H4 (cell line): ENCODE data around the gene REPIN1. TPM values are rescaled to one million over a fixed set of nuclear protein-coding genes. Genes with fewer than 3 reads are reported as not detected.

Experiments
- DNase-seq: peaks from one replicate; pipeline ENCODE4 v3.0.0-alpha.2; 2015; ENCODE audit warnings: low spot score
- total RNA-seq: library from RNA; depleted of rRNA; stranded (reverse); fragments of >200 nt; shearing (Covaris generic); gene quantifications from 2 replicates; pipeline ENCODE4 v1.2.3, GENCODE V29; 2014

Gene REPIN1
- total RNA-seq, 1 experiment from 2014 or later: 40.4 TPM

DNA sequence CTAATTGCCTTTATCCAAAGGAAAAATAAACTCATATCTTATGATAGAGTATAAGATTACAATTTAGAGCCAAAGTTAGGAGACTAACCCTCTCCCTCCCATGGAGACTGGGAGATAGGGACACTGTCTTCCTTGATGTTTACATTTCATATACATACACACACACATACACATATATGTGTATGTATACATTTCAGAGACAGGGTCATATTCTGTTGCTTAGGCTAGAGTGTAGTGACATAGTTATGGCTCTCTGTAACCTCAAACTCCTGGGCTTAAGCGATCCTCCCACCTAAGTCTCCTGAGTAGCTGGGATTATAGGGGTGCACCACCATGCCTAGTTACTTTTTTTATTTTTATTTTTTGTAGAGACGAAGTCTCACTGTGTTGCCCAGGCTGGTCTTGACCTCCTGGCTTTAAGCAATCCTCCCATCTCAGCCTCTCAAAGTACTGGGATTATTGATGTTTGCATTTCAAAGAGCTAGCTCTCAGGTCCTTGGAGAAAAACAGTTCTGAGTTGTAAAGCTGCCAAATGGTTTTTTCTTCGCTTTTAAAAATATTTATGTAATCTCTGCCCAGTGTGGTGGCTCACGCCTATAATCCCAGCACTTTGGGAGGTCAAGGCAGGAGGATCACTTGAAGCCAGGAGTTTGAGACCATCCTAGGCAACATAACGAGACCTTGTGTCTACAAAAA lies 8.1 kb upstream of the REPIN1 start:
- no peak for DNase-seq

DNA sequence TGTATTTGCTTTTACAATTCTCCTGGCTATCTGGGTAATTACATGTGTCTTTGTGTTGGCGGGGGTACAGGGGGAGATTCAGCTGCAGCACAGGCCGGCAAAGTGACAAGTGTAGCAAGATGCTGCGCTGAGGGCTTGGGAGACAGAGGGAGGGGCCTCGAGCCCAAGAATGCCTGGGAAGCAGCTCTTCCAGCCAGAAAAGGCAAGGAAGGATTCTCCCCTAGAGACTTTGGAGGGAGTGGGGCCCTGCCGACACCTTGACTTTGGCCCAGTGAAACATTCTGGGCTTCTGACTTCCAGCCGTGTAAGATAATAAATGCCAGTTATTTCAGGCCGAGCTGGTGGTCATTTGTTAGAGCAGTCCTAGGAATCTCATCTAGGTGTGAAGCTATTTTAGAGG lies 7.2 kb upstream of the REPIN1 start:
- DNase-seq: no peak

DNA sequence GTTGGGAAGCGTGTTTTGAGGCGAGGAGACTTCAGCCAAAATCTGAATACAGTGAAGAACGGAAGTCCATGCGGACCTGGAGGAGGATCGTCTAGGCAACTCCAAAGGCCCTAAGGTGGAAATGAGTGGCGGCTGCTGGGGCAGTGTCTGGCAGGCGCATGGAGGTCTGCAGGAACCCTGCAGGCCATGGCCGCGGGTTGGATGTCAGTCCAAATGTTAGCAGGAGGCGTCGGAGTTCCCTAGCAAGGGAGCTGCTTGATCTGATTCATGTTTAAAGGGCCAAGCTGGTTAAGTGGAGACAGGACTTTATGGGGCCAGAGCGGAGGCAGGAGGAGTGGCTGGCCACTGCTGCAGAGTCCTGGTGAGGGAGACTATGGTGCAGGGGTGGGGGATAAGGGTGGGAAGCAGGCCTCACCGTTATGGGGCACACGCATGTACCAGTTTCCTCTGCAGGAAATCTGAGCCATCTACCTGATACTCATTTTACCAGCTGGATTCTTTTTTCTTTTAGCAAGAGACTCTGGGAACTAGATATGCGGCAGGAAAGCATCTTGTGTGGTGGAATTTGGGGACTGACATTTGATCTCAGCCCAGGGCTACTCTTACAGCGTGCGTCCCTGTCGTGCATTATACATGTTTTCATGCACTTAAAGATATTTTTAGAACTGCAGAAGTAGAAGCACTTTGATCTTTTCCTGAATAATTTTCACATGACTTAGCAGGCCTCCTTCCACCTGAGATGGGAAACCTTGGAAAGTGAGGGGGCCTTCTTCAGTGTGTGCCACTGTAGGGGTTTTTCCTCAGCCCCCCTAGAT lies 6.6 kb upstream of the REPIN1 start:
- DNase-seq: no peak

DNA sequence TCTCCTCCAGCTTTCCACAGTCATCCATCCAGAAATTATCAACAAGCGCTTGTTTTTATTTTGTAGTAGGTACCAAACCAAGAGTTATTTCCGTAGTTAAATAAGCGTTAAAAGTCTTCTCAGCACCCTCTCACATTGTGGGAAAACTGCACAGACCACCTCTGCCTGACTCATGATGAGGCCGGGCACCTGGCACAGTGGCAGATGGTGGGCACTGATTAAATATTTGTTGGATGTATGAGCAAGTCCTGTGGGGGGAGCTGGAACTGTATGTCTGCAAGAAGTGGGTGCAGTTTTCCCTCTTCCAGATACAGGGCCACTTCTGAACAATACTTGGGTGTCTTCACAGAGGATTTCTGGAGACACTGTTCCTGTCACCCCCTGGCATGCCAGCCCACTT lies 5.3 kb upstream of the REPIN1 start:
- no peak for DNase-seq

DNA sequence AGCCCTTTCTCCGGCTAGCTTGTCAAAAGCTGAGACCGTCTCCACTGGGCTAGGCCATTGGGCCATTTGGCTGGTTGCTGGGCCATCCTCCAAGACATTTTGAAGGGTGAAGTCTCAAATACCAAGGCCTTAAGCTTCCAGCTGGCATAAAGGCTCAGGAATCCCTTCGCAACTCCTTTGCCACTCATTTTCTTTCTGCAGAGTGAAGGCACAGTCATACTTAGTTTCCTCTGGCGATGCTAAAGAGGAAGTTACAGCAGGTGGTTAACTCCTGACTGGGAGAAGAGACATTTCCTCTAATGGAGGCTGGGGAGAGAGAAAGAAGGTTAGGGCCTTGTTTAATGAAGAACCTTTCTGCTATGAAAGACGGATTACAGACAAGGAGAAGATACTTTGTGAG lies 4.8 kb upstream of the REPIN1 start:
- no peak for DNase-seq

DNA sequence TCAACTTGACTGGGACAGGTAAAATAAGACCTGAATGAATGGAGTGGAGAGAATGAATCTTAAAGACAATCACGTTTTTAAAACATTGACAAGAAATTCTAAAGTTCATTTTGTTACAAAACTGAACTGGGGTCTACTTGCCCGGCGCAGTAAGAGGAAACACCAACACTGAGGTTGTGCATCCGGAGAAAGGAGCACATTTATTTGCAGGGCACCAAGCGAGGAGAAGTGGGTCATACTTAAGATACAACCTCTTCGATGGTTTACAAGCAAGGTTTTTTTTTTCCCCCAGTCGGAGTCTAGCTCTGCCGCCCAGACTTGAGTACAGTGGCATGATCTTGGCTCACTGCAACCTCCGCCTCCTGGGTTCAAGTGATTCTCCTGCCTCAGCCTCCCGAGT lies 3.4 kb upstream of the REPIN1 start:
- no peak for DNase-seq

DNA sequence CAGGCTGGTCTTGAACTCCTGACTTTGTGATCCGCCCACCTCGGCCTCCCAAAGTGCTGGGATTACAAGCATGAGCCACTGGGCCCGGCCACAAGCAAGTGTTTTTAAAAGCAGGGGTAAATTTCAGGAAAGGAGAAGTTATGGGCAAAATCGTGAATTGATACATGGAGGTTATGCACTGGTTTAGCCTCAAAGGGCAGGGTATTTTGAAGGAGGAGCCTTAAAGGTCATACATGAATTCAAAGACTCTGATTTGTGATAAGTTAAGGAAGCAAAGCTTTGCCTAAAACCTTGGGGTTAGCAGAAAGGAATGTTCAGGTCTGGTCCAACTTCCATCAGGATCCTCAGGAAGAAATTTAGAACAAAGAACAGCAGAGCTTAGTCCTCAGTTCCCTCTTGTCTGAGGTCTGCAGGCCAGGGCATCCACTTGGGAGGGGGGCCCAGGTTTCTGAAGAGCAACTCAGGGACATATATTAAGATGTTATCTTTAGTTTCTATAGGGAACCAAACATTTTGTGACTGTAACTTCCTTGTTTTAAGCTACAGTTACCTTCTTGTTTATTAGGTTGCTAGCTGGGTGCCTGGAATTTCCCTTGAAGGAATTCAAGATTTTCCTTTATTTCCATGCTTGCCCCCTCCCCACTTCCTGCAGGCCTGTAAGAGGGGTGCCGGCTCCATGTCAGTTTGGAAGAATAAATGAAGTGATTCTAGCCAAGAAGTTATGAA lies 2.8 kb upstream of the REPIN1 start:
- DNase-seq: no peak

DNA sequence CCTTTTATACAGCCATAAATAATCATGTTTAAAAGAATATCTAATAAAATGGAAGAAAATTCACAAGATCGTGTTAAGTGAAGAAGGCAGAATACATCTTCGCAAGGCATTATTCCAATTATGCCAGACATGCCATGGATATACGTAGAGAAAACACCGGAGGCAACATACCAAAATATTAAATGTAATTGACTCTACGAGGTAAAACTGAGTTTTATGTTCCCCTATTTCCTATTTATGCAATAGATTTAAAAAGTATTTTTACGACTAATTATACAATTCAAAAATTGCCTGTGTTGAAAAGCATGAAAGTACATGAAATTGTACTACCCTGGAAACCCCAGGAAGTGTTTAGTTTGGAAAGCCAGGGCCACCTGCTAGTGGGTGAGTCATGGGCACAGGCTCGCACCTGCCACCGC lies 936 bp upstream of the REPIN1 start:
- no peak for DNase-seq

DNA sequence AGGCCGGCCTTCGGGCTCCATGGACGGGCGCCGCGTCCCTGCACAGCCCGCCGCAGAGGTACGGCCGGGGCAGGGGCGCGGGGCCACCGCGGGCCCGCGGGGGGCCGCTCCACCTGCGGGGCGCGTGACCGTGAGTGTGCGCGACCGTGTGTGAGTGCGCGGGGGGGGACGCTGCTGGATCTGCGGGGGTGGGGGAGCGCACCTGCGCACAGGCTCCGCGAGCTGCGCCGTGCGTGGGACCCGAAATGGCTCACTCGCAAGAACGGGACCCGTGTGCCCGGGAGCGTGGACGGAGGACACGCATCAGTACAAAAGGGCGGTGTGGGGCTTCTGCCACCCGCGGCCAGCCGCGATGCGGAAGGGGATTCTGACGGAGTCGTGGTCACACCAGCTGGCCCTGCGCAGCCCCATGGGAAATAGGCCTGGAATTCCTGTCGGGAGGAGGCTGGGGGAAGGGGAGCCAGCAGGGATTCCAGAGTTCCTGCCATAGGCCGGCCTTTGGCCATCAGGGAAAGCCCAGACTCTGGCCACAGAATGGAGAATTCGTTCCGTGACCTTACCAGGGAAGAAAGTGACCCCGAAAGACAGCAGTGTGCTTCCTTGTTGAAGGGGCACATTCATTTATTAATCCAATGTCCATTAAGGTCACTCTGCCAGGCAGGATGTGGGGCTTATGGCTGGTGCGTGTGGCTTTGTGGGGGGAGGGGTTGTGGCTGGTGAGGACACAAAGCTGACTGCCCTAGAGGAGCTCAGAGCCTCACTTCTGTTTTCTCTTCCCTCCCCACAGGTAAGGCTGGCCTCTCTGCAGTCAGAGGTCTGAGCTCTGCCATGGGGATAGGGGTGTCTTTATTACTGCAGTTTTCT lies 494 bp downstream of the REPIN1 start:
- DNase-seq: peak; percentile 58

DNA sequence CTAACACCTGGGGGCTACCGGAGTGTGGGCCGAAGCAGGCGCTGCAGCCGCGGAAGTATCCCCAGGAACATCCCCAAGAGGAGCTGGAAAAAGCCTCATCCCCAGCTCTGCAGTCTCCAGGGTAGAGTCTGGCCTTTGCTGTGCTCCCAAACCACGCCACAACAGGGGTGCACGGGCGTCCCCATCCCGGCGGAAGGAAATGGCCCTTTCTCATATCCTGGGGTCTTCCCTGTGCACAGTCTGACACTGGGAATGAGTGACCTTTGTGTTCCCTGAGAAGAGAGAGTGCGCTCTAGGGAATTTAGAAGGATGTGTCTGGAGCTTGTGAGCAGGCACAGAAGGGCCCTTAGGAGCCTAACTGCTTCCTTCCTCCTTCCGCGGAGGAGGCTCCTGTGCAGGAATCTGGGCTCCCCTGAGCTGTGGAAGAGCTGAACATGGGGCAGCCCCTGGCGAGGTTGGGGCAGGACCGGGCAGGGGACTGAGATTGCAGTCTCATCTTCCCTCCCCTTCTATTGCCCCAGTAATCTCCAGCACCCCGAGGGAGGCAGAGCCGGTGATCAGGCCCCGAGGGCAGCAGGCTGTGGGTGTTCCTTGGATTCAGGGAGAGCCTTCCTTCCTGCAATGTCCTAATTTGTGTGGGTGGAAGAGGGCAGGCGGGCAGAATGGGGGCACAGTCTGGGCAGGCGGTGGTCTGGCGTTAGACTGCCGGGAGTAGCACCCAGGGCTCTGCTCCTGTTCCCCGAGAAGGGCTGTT lies 1.3 kb downstream of the REPIN1 start:
- DNase-seq: no peak

DNA sequence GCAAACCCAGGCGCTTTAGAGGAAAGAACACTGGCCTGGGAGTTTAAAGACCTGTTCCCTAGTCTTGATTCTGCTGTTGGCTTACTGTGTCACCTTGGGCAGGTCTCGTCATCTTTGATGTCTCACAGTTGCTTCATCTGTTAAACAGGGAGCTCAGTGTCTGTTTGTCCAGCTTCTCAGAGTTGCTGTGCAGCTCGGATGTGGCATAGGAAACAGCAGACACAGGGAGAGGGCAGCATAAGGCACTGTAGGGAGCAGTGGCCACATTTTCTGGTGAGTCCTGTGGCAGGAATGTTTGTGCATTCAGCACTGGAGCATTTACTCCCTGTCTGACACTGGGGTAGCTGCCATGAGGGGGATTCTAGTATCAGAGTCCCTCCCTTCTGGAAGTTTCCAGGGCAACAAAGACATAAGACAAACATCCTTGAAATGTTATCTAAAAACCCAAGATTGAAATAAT lies 2.0 kb downstream of the REPIN1 start:
- no peak for DNase-seq

DNA sequence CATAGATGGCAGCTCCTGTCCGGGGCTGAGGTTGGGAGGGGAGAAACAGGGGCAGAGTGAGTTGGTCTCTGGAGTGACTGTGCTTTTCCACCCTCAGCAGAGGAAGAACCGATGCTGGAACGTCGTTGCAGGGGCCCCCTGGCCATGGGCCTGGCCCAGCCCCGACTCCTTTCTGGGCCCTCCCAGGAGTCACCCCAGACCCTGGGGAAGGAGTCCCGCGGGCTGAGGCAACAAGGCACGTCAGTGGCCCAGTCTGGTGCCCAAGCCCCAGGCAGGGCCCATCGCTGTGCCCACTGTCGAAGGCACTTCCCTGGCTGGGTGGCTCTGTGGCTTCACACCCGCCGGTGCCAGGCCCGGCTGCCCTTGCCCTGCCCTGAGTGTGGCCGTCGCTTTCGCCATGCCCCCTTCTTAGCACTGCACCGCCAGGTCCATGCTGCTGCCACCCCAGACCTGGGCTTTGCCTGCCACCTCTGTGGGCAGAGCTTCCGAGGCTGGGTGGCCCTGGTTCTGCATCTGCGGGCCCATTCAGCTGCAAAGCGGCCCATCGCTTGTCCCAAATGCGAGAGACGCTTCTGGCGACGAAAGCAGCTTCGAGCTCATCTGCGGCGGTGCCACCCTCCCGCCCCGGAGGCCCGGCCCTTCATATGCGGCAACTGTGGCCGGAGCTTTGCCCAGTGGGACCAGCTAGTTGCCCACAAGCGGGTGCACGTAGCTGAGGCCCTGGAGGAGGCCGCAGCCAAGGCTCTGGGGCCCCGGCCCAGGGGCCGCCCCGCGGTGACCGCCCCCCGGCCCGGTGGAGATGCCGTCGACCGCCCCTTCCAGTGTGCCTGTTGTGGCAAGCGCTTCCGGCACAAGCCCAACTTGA lies 2.7 kb downstream of the REPIN1 start:
- no peak for DNase-seq

DNA sequence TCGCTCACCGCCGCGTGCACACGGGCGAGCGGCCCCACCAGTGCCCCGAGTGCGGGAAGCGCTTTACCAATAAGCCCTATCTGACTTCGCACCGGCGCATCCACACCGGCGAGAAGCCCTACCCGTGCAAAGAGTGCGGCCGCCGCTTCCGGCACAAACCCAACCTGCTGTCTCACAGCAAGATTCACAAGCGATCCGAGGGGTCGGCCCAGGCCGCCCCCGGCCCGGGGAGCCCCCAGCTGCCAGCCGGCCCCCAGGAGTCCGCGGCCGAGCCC lies 3.3 kb downstream of the REPIN1 start:
- DNase-seq: no peak

DNA sequence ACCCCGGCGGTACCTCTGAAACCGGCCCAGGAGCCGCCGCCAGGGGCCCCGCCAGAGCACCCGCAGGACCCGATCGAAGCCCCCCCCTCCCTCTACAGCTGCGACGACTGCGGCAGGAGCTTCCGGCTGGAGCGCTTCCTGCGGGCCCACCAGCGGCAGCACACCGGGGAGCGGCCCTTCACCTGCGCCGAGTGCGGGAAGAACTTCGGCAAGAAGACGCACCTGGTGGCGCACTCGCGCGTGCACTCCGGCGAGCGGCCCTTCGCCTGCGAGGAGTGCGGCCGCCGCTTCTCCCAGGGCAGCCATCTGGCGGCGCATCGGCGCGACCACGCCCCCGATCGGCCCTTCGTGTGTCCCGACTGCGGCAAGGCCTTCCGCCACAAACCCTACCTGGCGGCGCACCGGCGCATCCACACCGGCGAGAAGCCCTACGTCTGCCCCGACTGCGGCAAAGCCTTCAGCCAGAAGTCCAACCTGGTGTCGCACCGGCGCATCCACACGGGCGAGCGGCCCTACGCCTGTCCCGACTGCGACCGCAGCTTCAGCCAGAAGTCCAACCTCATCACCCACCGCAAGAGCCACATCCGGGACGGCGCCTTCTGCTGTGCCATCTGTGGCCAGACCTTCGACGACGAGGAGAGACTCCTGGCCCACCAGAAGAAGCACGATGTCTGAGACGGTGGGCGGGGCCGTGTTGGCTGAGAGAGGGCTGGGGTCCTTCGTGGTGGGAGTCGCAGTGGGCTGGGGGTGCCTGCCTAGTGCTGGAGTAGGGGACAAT lies 3.8 kb downstream of the REPIN1 start:
- DNase-seq: no peak

DNA sequence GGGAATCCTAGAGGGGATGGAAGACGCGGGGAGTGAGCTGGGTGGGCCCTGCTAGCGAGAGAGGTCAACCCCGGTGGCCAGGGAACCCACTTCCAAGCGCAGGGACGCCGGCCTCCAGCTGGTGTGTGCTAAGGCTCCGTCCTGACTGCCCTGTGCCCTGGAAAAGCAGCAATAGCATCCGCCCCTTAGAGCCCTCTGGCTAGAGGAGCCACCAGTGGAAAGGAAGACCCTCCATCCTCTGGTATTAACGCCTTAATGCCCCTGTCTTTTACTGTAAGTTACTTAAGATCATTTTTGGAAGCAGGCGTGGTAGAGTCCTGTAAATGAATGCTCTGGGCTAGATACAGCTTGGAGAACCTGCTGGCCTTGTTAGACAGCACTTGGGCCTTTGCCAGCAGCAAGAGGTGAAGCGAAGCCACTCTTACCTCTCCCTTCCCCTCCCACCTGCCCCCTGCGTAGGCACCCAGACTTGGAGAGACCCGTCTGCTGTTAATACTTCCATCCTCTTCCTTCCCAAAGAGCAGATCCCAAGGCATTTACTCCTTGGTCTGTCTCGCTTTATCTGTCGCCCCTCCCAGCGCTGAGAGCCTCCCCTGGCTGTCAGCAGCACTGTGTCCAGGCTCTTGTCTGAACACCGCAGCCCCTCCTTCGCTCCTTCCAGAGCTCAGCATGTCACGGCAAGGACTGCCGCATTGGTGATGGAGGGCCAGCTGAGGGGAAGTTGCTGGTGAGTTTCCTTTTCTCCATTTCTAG lies 4.6 kb downstream of the REPIN1 start:
- DNase-seq: no peak

DNA sequence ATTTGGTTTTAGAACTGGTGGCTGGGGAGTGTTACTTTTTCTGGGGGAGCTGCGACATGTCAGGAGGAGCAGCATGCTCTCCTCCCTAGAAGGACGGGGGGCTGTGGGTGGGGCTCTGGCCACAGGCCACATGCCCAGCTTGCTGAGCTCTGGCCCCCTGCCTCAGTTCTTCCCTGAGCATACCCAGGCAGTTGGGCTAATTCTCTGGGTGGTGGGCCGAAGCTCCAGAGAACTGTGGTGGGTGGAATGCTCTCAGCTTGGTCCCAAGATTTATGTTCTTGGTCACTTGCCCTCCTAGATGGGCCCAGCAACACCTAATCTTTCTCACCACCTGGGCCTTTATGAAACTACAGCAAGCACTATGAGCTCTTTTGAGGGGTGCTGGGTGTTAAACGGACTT lies 5.4 kb downstream of the REPIN1 start:
- DNase-seq: no peak

DNA sequence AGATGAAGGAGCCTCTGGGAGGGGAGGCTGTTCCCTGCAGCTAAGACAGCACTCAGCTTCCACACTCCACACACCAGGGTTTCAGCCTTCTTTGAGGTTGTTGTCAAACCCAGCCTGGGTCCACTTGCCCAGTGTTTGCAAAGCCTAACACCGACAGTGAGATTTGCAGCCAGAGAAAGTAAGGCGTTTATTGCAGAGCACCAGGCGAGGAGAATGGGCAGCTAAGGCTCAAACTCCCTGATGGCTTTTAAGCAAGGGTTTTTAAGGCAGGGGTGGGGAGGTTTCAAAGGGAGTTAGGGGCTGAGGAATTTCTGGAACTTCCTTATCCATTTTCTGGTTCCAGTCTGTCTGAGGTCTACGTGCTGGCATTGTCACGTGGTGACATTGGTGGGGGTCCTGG lies 5.8 kb downstream of the REPIN1 start:
- no peak for DNase-seq

DNA sequence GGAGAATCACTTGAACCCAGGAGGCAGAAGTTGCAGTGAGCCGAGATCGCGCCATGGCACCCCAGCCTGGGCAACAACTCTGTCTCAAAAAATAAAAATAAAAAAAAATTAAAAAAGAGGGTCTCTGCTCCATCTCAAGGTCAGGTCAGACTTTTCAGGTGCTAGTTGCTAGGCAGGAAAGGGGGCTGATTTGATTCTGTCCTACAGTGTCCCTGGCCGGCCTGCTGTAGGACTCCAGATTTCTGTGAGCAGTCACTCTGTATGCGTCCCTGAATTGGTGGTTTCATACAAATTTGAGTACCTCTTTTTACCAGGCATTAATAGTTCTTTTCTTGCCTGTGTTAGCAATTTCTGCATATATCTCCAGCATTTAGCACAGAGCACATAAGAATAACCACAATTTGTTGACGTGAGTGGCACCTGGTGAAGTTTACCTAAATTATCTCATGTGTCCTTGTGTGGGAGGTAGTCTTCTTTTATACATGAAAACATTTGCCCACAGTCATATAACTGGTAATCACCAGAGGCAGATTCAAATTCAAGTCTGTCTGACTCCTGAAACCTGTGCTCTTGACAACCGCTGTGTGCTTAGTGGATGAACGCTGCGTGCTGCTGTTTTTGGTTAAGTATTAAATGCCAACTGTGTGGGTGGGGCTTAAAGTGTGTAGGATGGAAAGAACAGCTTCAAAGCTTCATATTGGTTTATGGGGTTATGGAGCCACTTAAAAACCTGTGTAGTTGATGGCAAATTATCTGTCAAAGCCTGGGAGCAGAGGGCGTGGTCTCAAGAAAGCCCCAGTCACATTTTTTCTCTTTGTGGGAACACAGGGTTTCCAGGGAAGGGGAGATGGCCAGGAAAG lies 7.3 kb downstream of the REPIN1 start:
- no peak for DNase-seq
